Measurements from ENCODE around the gene PCDH8.
"Not testable (repeated sequence)": the region's sequence is repeated elsewhere in the genome, so short reads cannot be mapped to it uniquely, and the experiment has no call there.

The PCDH8 gene

DNA sequence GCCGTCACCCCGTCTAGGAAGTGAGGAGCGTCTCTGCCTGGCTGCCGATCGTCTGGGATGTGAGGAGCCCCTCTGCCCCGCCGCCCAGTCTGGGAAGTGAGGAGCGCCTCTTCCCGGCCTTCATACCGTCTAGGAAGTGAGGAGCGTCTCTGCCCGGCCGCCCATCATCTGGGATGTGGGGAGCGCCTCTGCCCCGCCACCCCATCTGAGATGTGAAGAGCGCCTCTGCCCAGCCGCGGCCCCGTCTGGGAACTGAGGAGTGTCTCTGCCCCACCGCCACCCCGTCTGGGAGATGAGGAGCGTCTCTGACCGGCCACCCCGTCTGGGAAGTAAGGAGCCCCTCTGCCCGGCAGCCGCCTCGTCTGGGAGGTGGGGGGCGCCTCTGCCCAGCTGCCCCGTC, 30.6 kb downstream of the PCDH8 start:
- not testable (repeated sequence) for DNase-seq (ENCODE audit: low spot score)

DNA sequence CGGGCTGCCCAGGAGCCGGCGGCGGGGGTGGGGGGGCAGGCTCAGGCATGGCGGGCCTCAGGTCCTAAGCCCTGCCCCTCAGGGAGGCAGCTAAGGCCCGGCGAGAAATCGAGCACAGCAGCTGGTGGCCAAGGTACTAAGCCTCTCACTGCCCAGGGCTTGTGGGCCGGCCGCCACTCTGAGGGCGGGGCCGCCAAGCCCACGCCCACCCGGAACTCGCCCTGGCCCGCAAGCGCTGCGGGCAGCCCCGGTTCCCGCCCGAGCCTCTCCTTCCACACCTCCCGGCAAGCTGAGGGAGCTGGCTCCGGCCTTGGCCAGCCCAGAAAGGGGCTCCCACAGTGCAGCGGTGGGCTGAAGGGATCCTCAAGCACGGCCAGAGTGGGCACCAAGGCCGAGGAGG, 33.1 kb downstream of the PCDH8 start:
- DNase-seq (ENCODE audit: low spot score): no peak

DNA sequence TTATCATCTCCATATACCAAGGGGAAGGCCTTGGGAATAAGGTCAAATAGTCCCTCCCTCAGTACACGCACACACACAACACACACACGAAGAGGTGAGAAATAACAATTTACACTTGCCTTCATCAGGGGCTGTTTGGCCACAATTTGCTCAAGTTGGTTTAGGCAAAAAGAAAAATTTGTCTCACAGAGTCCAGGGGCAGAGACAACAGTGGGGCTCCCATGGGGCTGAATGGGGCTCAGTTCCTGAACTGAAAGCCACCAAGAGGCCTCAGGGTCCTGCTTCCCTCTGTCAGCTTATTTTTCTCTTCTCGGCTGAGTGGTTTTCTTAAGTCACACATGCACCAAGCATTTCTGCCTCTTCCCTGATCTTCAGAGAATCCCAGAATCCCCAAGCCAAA, 35.5 kb downstream of the PCDH8 start:
- no peak for DNase-seq (ENCODE audit: low spot score)

DNA sequence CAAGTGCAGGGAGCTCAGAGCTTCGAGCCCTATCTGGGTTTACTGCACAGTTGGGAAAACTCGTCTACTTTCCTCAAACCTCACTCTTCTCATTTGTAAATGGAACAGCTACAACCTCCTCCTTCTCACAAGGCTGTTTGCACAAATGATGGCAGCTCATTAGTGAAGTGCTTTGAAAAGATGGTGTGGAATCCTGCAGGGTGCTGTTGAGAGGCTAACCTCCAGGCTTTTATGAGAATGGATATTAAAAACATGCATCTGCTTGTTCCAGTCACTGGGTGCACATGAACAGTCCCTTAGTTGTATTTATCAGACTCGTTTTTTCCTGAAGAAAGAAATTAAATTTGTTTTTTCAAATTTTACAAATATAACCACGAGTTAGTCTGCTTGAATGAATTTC, 36.6 kb downstream of the PCDH8 start:
- no peak for DNase-seq (ENCODE audit: low spot score)

DNA sequence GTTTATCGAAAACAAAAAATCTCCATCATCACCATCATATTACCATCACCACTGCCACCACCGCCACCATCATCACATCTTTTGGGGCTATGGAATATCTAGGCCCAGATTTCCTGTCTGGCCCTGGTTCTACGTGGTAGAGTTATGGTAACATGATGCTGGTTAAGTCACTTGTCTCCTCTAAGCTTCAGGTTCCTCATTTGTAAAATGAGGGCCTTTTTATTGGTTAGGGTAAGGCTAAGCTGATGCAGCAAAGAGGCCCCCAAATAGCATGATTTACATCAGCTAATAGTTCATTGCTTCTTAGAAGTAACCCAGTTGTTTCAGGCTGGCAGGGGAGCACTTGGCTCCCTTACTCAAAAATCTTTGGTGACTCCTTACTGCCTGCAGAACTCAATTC, 37.9 kb downstream of the PCDH8 start:
- DNase-seq (ENCODE audit: low spot score): no peak

DNA sequence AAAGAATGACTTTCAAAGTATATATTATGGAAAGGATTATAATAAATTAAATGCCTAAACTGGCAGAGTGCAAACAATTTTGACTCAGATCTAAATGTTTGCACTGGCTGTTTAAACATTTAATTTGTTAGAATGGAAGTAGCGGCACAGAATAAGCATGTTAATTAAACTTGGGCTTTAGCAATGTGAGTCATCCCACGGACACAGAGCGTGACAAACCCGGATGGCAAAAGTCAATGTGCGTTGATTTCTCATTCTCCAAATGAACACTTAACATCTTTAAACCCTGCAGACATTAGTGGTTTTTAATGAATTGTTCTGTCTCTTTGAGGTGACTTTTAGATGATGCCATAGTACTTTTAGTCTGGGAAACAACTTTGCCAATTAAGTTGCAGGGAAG, 38.4 kb downstream of the PCDH8 start:
- DNase-seq (ENCODE audit: low spot score): no peak

DNA sequence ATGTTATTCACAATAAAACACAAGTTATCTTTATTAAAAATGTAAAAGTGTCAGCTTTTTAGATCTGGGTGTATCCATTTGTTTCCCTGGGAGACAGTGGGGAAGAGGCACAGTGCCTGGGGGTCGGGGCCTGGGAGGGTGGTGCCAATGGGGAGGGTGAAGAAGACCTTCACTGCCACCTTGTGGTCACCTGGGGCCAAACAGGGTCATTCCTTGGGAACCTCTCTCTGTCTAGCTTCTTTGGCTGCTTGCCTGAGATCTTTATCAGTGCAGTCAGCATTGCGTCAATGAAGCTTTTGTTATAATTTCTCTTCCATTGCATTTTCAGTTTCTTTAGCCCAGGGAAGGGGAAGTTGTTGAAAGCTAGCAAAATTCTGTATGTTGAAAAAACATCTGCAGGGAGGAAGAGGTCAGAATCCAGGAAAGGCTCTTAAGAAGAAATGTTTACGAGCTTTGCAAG, 39.1 kb downstream of the PCDH8 start:
- DNase-seq (ENCODE audit: low spot score): peak; percentile 76

DNA sequence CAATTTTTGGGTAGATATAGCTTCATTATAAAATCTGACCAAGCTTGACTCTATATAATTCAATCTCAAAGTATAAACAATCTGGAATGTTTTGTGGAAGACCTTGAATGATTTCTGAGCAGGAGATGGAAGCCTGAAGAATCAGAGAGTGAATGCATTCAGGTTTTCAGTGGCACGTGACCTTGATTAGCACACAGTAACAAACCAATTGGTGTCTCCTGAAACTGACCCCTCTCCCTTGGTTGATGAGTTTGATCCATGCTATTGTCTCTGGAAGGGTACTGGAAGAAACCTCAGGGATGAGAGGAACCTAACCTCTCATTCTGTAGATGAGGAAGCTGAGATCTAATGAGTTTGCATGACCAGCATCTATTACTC, 39.6 kb downstream of the PCDH8 start:
- DNase-seq (ENCODE audit: low spot score): no peak

DNA sequence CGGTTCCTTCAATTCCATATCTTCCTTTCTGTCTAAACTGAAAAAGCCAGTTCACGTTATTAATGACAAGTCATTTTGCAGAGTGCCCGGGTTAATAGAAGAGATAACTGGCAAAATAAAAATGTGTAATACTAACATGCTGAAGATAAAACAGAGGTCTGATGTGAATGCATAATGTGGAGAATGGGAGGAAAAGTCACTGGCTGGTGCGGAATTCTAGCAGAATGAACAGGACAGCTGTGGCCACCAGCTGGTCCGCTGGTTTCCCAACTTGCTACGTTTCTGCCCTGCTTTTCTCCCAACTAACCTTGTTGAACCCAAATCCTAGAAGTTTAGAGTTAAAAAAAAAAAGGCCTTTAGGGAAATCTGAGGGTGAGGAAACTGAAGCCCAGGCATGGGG, 42.4 kb downstream of the PCDH8 start:
- no peak for DNase-seq (ENCODE audit: low spot score)

DNA sequence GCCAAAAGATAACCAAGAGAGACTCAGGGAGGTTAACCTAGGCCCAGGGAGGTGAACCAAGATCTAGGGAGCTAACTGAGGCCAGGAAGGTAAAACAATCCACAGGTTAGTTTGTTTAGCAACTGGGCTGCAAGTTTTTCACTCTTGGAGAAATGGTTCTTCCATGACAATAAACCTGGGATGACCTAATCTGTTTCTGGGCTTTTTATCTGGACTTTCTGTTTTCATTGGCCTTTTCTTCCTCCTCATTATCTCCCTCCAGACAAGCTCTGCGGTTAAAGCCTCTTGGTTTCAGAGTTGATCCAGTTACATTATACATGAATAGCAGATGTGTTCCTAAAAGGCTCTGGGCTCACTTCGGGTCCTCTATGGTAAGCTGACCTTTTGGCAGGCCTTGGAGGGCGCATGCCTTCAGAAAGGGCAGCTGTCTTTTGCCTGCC, 44.2 kb downstream of the PCDH8 start:
- DNase-seq (ENCODE audit: low spot score): no peak

DNA sequence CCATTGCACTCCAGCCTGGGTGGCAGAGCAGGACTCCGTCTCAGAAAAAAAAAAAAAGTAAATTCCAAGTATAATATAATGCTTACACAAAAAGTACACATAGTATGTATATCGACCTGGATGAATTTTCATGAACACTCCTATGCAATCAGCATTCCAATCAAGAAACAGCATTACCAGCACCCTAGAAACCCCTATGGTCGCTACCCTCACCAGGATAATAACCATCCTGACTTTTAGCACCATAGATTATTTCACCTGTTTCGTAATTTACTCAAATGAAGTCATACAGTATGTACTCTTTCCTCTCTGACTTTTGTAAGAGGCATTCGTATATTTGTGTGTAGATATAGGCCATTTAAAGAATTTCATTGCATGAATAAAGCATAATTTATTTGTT, 47.6 kb downstream of the PCDH8 start:
- DNase-seq (ENCODE audit: low spot score): no peak

DNA sequence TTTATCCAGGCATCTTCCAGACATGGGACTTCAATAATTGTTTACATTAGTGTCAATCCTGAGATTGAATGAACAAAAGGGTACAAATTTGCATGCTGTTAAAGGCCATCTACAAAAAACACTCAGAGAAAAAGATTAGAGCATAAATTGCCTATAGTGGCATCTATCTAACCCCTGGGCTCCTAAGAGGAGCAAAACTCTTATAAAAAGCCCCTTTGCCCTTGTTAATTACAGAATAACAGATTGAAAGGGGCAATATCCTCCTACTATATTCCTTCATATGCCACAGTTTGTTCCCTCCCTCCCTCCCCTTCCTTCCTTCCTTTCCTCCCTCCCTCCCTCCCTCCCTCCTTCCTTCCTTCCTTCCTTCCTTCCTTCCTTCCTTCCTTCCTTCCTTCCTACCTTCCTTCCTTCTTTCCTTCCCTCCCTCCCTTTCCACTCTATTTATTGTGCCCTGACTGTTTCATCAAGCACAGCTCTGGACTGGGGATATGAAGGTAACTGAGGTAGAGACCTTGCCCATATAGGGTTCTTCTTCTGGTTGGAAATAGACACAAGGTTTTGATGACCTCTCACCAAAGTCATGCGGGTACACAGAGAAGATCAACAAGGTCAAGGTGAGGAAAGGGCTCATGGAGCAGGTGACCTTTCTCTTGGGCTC, 49.5 kb downstream of the PCDH8 start:
- no peak for DNase-seq (ENCODE audit: low spot score)

DNA sequence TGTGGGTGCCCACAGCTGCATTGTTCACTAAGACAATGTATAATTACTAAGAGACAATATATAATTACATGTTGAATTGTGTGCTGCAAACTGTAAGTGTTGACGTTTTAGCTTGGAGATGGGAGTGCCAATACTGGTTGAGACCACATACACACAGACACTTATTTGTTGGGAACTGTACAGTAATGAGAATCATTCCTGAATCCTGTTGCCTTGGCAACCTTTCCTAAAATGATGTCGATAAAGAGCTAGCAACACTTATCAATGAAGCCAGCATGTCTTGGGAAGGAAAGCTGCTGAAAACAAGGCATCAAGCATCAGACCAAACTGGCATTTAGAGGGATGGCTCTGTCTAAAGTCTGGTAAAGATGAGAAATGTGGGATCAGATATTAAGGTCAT, 51.3 kb downstream of the PCDH8 start:
- no peak for DNase-seq (ENCODE audit: low spot score)

DNA sequence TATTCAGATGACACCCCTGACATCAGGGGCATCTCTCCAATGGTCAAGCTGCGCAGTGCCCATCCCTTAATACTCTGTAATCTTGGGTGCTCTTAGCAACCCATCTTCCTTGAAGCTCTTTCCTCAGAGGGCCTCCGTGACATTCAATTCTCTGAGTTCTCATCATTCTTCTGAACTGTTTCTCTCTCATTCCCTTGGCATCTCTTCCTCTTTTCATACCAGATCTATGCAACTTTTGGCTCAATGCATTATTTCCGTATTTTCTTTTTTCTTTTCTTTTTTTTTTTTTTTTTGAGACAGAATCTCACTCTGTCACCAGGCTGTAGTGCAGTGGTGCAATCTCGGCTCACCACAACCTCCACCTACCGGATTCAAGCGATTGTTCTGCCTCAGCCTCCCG, 53.9 kb downstream of the PCDH8 start:
- no peak for DNase-seq (ENCODE audit: low spot score)

DNA sequence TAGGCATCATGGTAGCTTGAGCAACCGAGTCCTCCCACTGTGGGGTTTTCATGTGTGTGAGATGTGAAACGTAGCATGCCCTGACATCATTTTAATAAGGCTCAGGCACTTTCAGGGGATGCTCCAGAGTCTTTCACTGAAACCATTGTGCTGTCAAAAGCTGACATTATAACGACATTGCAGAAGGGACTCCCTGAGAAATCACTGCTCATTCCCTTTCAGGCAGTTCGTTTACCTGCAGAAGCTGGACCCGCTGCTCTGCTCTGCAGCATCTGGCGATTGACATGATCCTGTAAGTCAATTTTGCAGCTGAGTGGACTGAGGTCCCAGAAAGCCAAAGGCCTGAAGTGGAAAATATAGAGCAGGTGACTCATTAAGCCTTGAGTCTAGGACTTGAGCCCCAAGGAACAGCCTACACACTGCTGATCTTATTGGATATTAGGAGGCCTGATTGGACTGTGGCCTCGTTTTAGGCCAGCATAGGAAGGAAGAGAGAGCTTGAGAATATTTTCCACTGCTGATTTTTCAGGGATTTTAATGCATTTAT, 54.9 kb downstream of the PCDH8 start:
- no peak for DNase-seq (ENCODE audit: low spot score)

All from NAMALWA (cell line).